IMR-90 (cell line): Measurements from ENCODE around the gene RAB6A. TPM values are rescaled to one million over a fixed set of nuclear protein-coding genes. Genes with fewer than 3 reads are reported as not detected.

Experiments used
- ATAC-seq: fragments of 200-7000 bp; cut with Tn5 transposase; 2 replicates; pipeline ENCODE4 v1.9.1; 2020; ENCODE audit warnings: low read depth, mild to moderate bottlenecking, moderate library complexity
- BruUV-seq: library from RNA; stranded (reverse); fragments of 400-500 nt; replicated peaks from 2 replicates; lab custom pipeline; 2021; lab: Mats Ljungman, UMichigan
- CTCF ChIA-PET: fragments of 300-600 bp; formaldehyde crosslinking; extraction: SDS; loops from one replicate; lab custom pipeline; 2021; ENCODE audit warnings: antibody characterized with exemption; lab: Yijun Ruan, JAX
- POLR2A ChIA-PET: fragments of 300-600 bp; sonication (Branson Sonifier 250); formaldehyde crosslinking; loops from one replicate; lab custom pipeline; 2022; ENCODE audit warnings: antibody characterized with exemption; ENCODE audit not compliant: unreplicated experiment; lab: Charles Lee
- DNase-seq: peaks from one replicate; pipeline ENCODE4 v3.0.0; 2013
- H2AFZ ChIP-seq: replicated peaks from 2 replicates; pipeline ENCODE3; 2013; ENCODE audit warnings: low read length, mild to moderate bottlenecking; ENCODE audit not compliant: poor library complexity
- H2AK5ac ChIP-seq: 2 replicates; pipeline ENCODE4 v1.6.1; 2013; ENCODE audit warnings: low read depth, low read length, inconsistent platforms
- H2AK9ac ChIP-seq: replicated peaks from 2 replicates; pipeline ENCODE3; 2013; ENCODE audit warnings: mild to moderate bottlenecking, low read depth, low read length, moderate library complexity; ENCODE audit not compliant: poor library complexity
- H2BK120ac ChIP-seq: 2 replicates; pipeline ENCODE4 v1.6.1; 2013; ENCODE audit warnings: low read depth, low read length, inconsistent platforms
- H2BK15ac ChIP-seq: 3 replicates; pipeline ENCODE4 v1.6.1; 2013; ENCODE audit warnings: low read depth, low read length, inconsistent platforms
- H2BK20ac ChIP-seq: 2 replicates; pipeline ENCODE4 v1.6.1; 2013; ENCODE audit warnings: low read depth, mild to moderate bottlenecking, inconsistent platforms, low read length, moderate library complexity
- H2BK5ac ChIP-seq: 2 replicates; pipeline ENCODE4 v1.6.1; 2013; ENCODE audit warnings: mild to moderate bottlenecking, low read depth, low read length, inconsistent platforms; ENCODE audit not compliant: poor library complexity, severe bottlenecking
- H3K14ac ChIP-seq: replicated peaks from 2 replicates; pipeline ENCODE4 v1.6.1; 2013; ENCODE audit warnings: low read depth, low read length, inconsistent platforms
- H3K18ac ChIP-seq: 2 replicates; pipeline ENCODE4 v1.6.1; 2013; ENCODE audit warnings: low read depth, low read length, control low read depth
- H3K23ac ChIP-seq: 2 replicates; pipeline ENCODE4 v1.6.1; 2013; ENCODE audit warnings: low read depth, low read length, inconsistent platforms
- H3K27ac ChIP-seq: 2 replicates; pipeline ENCODE4 v1.5.1; 2013; ENCODE audit warnings: mild to moderate bottlenecking, control low read depth, low read length; ENCODE audit not compliant: insufficient read depth
- H3K27me3 ChIP-seq: 2 replicates; pipeline ENCODE4 v1.6.1; 2013; ENCODE audit warnings: low read length; ENCODE audit not compliant: control insufficient read depth, insufficient read depth
- H3K36me3 ChIP-seq: 2 replicates; pipeline ENCODE4 v1.6.1; 2013; ENCODE audit warnings: low read length, mixed read lengths; ENCODE audit not compliant: control insufficient read depth, insufficient read depth
- H3K4ac ChIP-seq: 2 replicates; pipeline ENCODE4 v1.6.1; 2013; ENCODE audit warnings: low read depth, low read length, inconsistent platforms
- H3K4me1 ChIP-seq: 2 replicates; pipeline ENCODE4 v1.6.1; 2013; ENCODE audit warnings: low read length, mixed read lengths; ENCODE audit not compliant: control insufficient read depth, insufficient read depth
- H3K4me2 ChIP-seq: 2 replicates; pipeline ENCODE4 v1.6.1; 2013; ENCODE audit warnings: low read depth, mild to moderate bottlenecking, control low read depth, low read length, moderate library complexity
- H3K4me3 ChIP-seq: 2 replicates; pipeline ENCODE4 v1.5.1; 2013; ENCODE audit warnings: low read depth, mild to moderate bottlenecking, control low read depth, low read length, moderate library complexity; ENCODE audit not compliant: insufficient read depth
- H3K56ac ChIP-seq: 2 replicates; pipeline ENCODE4 v1.6.1; 2013; ENCODE audit warnings: low read length, inconsistent platforms; ENCODE audit not compliant: insufficient read depth; ENCODE audit errors: extremely low read depth
- H3K79me1 ChIP-seq, 2 experiments: 2 replicates each; pipeline ENCODE4 v1.6.1; 2013; ENCODE audit warnings: low read length in 2 of 2, inconsistent platforms in 1 of 2, low read depth in 1 of 2
- H3K9ac ChIP-seq: 2 replicates; pipeline ENCODE4 v1.6.1; 2013; ENCODE audit warnings: low read depth, low read length, control low read depth
- H3K9me1 ChIP-seq: 2 replicates; pipeline ENCODE4 v1.6.1; 2013; ENCODE audit warnings: low read length, inconsistent platforms; ENCODE audit not compliant: insufficient read depth
- H3K9me3 ChIP-seq: 2 replicates; pipeline ENCODE4 v1.6.1; 2013; ENCODE audit warnings: low read length; ENCODE audit not compliant: control insufficient read depth, insufficient read depth
- H4K20me1 ChIP-seq: 2 replicates; pipeline ENCODE4 v1.6.1; 2013; ENCODE audit warnings: low read length, inconsistent platforms; ENCODE audit not compliant: insufficient read depth
- H4K5ac ChIP-seq: 2 replicates; pipeline ENCODE4 v1.6.1; 2013; ENCODE audit warnings: mild to moderate bottlenecking, low read depth, low read length, control low read depth
- H4K8ac ChIP-seq, 2 experiments: 2 replicates each; pipeline ENCODE4 v1.6.1; 2013; ENCODE audit warnings: low read depth in 2 of 2, low read length in 2 of 2, control low read depth in 1 of 2, inconsistent platforms in 1 of 2
- H4K91ac ChIP-seq: 2 replicates; pipeline ENCODE4 v1.6.1; 2013; ENCODE audit warnings: low read depth, low read length, inconsistent platforms; ENCODE audit not compliant: insufficient read depth
- BHLHE40 ChIP-seq: fragments of 150-350 bp; IDR thresholded peaks from 2 replicates; pipeline ENCODE4 v1.6.1; 2016; ENCODE audit warnings: mild to moderate bottlenecking, low read depth, low read length
- CEBPB ChIP-seq: IDR thresholded peaks from 2 replicates; pipeline ENCODE4 v1.6.1; 2012; ENCODE audit warnings: low read depth, low read length, improper control_type of control experiment
- CHD1 ChIP-seq: IDR thresholded peaks from 2 replicates; pipeline ENCODE4 v1.6.1; 2012; ENCODE audit warnings: low read depth, low read length, improper control_type of control experiment
- CTCF ChIP-seq: conservative IDR thresholded peaks from 2 replicates; pipeline ENCODE4 v1.5.1; 2012; ENCODE audit warnings: mild to moderate bottlenecking, low read depth, low read length, improper control_type of control experiment
- FOS ChIP-seq: fragments of 150-350 bp; IDR thresholded peaks from 2 replicates; pipeline ENCODE4 v1.6.1; 2016; ENCODE audit warnings: low read depth, low read length
- MAFK ChIP-seq: IDR thresholded peaks from 2 replicates; pipeline ENCODE4 v1.6.1; 2012; ENCODE audit warnings: low read depth, low read length, improper control_type of control experiment
- MAZ ChIP-seq: IDR thresholded peaks from 2 replicates; pipeline ENCODE4 v1.6.1; 2012; ENCODE audit warnings: low read depth, mild to moderate bottlenecking, low read length, improper control_type of control experiment, moderate library complexity, borderline replicate concordance
- MXI1 ChIP-seq: IDR thresholded peaks from 2 replicates; pipeline ENCODE4 v1.6.1; 2012; ENCODE audit warnings: low read depth, mild to moderate bottlenecking, low read length, moderate library complexity, borderline replicate concordance
- NFE2L2 ChIP-seq: fragments of 150-350 bp; IDR thresholded peaks from 2 replicates; pipeline ENCODE4 v1.6.1; 2016; ENCODE audit warnings: low read depth, mild to moderate bottlenecking, low read length
- POLR2A ChIP-seq: IDR thresholded peaks from 2 replicates; pipeline ENCODE4 v1.6.1; 2012; ENCODE audit warnings: mild to moderate bottlenecking, low read depth, low read length
- RAD21 ChIP-seq: IDR thresholded peaks from 2 replicates; pipeline ENCODE4 v1.6.1; 2012; ENCODE audit warnings: low read length, improper control_type of control experiment
- RCOR1 ChIP-seq: IDR thresholded peaks from 2 replicates; pipeline ENCODE4 v1.6.1; 2012; ENCODE audit warnings: mild to moderate bottlenecking, low read length, improper control_type of control experiment; ENCODE audit not compliant: insufficient replicate concordance
- RFX5 ChIP-seq: IDR thresholded peaks from 2 replicates; pipeline ENCODE4 v1.8.0; 2012; ENCODE audit warnings: low read depth, mild to moderate bottlenecking, low read length, moderate library complexity
- SMC3 ChIP-seq: fragments of 150-350 bp; IDR thresholded peaks from 2 replicates; pipeline ENCODE4 v1.6.1; 2016; ENCODE audit warnings: low read depth, mild to moderate bottlenecking, antibody characterized with exemption, low read length, moderate library complexity
- USF2 ChIP-seq: fragments of 150-350 bp; IDR thresholded peaks from 2 replicates; pipeline ENCODE4 v1.6.1; 2017; ENCODE audit warnings: mild to moderate bottlenecking, antibody characterized with exemption, low read length, low read depth
- WGBS, 2 experiments: methylation state at CpG; one replicate each; pipeline versions ENCODE4 v1.1.5 to v1.1.7; 2013; ENCODE audit warnings: missing lambda C conversion rate in 2 of 2; ENCODE audit not compliant: insufficient read length in 1 of 2; ENCODE audit errors: extremely low coverage in 2 of 2; 5-methylcytosine and 5-hydroxymethylcytosine counted together
- dilution Hi-C: fragments of 300-500 bp; cut with HindIII; formaldehyde crosslinking; loops from one replicate; pipeline ENCODE4 v1.14.3; 2018; ENCODE audit warnings: low sequenced_read_pairs; ENCODE audit not compliant: unreplicated experiment
- in situ Hi-C: fragments of 300-500 bp; cut with MboI; formaldehyde crosslinking; loops from 3 replicates; pipeline ENCODE4 v1.14.3; 2019; ENCODE audit warnings: low sequenced_read_pairs, inconsistent platforms, mixed read lengths
- intact Hi-C: fragments of 100-400 bp; cut with micrococcal nuclease; formaldehyde crosslinking; loops from 2 replicates; pipeline ENCODE4 v1.10.0; 2022
- polyA plus RNA-seq, 3 experiments: library from polyadenylated mRNA; depleted of rRNA; stranded (reverse); fragments of >200 nt; gene quantifications; 2 replicates each; pipeline ENCODE4 v1.2.3, GENCODE V29; 2012; ENCODE audit warnings: low replicate concordance in 1 of 3
- total RNA-seq: library from RNA; depleted of rRNA; stranded (reverse); fragments of >200 nt; gene quantifications from 2 replicates; pipeline ENCODE4 v1.2.3, GENCODE V29; 2012
- TF ChIP-seq, protein P1 (sequence below): fragments of 150-350 bp; IDR thresholded peaks from 2 replicates; pipeline ENCODE4 v1.6.1; 2016; ENCODE audit warnings: low read depth, mild to moderate bottlenecking, low read length, moderate library complexity, borderline replicate concordance

The RAB6A gene
- total and polyA plus RNA-seq, 2 of the 4 experiments (the other 2 are of a cell fraction) = 65.5 to 81.0 TPM

GRCh38 chr11:73671701-73672100 is 89.2 kb downstream of the RAB6A start:
- dilution Hi-C loops = no loop called here

More at GRCh38 chr11:73671701-73672100, 89.2 kb downstream of the RAB6A start:
- H3K27me3 ChIP-seq = no peaks in the 10 kb centered on the region
- H4K91ac ChIP-seq = no peak overlapping the region
- H3K4me3 ChIP-seq = no peak overlapping the region
- H2BK5ac ChIP-seq = no peak overlapping the region
- ChIA-PET POLR2A (no interaction called here), CTCF (interaction anchor here (0.9 kb wide), 1 partner anchor 9 kb away, joined by 3 read pairs; no protein-coding TSS in a partner anchor)
- no peak overlapping the region for H4K8ac ChIP-seq
- no peak overlapping the region for H3K18ac ChIP-seq
- no peaks in the 10 kb centered on the region for H3K79me1 ChIP-seq
- H3K14ac ChIP-seq = no peak overlapping the region
- H3K56ac ChIP-seq = no peak overlapping the region
- DNase-seq = no peak
- no peak overlapping the region for H2BK15ac ChIP-seq
- ATAC-seq = no peak
- in situ Hi-C loops = no loop called here
- peaks cover 7% of the 10 kb centered on the region; the same call in 1 of the 2 replicates for H3K9me1 ChIP-seq
- BruUV-seq = no TSS peak
- no peak overlapping the region for H2AK5ac ChIP-seq
- no peaks in the 10 kb centered on the region for H3K4me1 ChIP-seq
- no peak overlapping the region for H3K4ac ChIP-seq
- TF ChIP-seq CEBPB (no peak), CHD1 (no peak), FOS (no peak), USF2 (no peak), MXI1 (no peak), CTCF (no peak), NFE2L2 (no peak), RAD21 (no peak), SMC3 (no peak), MAZ (no peak), BHLHE40 (no peak), RCOR1 (no peak), POLR2A (no peak), RFX5 (no peak), MAFK (no peak)
- TF ChIP-seq, protein P1, sequence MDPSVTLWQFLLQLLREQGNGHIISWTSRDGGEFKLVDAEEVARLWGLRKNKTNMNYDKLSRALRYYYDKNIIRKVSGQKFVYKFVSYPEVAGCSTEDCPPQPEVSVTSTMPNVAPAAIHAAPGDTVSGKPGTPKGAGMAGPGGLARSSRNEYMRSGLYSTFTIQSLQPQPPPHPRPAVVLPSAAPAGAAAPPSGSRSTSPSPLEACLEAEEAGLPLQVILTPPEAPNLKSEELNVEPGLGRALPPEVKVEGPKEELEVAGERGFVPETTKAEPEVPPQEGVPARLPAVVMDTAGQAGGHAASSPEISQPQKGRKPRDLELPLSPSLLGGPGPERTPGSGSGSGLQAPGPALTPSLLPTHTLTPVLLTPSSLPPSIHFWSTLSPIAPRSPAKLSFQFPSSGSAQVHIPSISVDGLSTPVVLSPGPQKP = no peak
- no peak overlapping the region for H3K27ac ChIP-seq
- no peaks in the 10 kb centered on the region for H3K9me3 ChIP-seq
- H2AFZ ChIP-seq = no peak overlapping the region
- no peak overlapping the region for H2AK9ac ChIP-seq
- H3K4me2 ChIP-seq = no peak overlapping the region
- no peak overlapping the region for H3K23ac ChIP-seq
- WGBS, 2 experiments = no CpG with 5 or more reads among the region's 6 CpGs
- intact Hi-C loops = no loop called here
- no peak overlapping the region for H2BK120ac ChIP-seq
- no peak overlapping the region for H3K9ac ChIP-seq
- H4K5ac ChIP-seq = no peak overlapping the region
- H3K36me3 ChIP-seq = peaks cover 3% of the 10 kb centered on the region
- no peaks in the 10 kb centered on the region for H4K20me1 ChIP-seq
- H2BK20ac ChIP-seq = no peak overlapping the region
